ENCODE results near the gene EBF3.

The EBF3 gene

GRCh38 chr10:129945526-129945925 is 18.5 kb downstream of the EBF3 start:
- DNase-seq: no peak

- DNase-seq: no peak
These were observed 19.0 kb downstream of the EBF3 start for GRCh38 chr10:129945064-129945463.

- DNase-seq: no peak
These were observed 19.6 kb downstream of the EBF3 start for GRCh38 chr10:129944456-129944855.

GRCh38 chr10:129942936-129943715 is 20.9 kb downstream of the EBF3 start:
- DNase-seq: no peak

GRCh38 chr10:129942391-129942790 is 21.7 kb downstream of the EBF3 start:
- no peak for DNase-seq

- no peak for DNase-seq
These were observed 22.1 kb downstream of the EBF3 start for GRCh38 chr10:129942019-129942277.

GRCh38 chr10:129941199-129942018 is 22.7 kb downstream of the EBF3 start:
- no peak for DNase-seq

- no peak for DNase-seq
These were observed 23.4 kb downstream of the EBF3 start for GRCh38 chr10:129940617-129941198.

GRCh38 chr10:129939416-129940275 is 24.4 kb downstream of the EBF3 start:
- DNase-seq: no peak

GRCh38 chr10:129938460-129938859 is 25.6 kb downstream of the EBF3 start:
- DNase-seq: no peak

GRCh38 chr10:129937351-129937751 is 26.7 kb downstream of the EBF3 start:
- DNase-seq: no peak

- DNase-seq: no peak
These were observed 27.2 kb downstream of the EBF3 start for GRCh38 chr10:129936923-129937300.

- no peak for DNase-seq
These were observed 27.7 kb downstream of the EBF3 start for GRCh38 chr10:129936266-129936922.

GRCh38 chr10:129935867-129936152 is 28.3 kb downstream of the EBF3 start:
- no peak for DNase-seq

GRCh38 chr10:129935102-129935866 is 28.8 kb downstream of the EBF3 start:
- DNase-seq: no peak

- no peak for DNase-seq
These were observed 29.7 kb downstream of the EBF3 start for GRCh38 chr10:129934196-129934925.

- no peak for DNase-seq
These were observed 30.5 kb downstream of the EBF3 start for GRCh38 chr10:129933456-129934092.

- DNase-seq: no peak
These were observed 31.2 kb downstream of the EBF3 start for GRCh38 chr10:129932751-129933433.

GRCh38 chr10:129932182-129932581 is 31.9 kb downstream of the EBF3 start:
- no peak for DNase-seq
